Myometrial cell (primary cell): Measurements from ENCODE around the gene OTP. TPM values are rescaled to one million over a fixed set of nuclear protein-coding genes. Genes with fewer than 3 reads are reported as not detected.

Source experiments
- total RNA-seq: library from RNA; depleted of rRNA; stranded (reverse); fragments of >200 nt; gene quantifications from 2 replicates; pipeline ENCODE4 v1.2.3, GENCODE V29; 2015

OTP gene
- total RNA-seq = not detected in 2 replicates

GRCh38 chr5:77637998-77638762 is at the start of gene OTP:
OTP (minus strand) TSS chr5:77638713; CDS start chr5:77638549, 164 bp downstream.

Other genes with a start within 250 kb of the OTP start
- 102 and 107 TPM in 2 replicates for gene WDR41, start 146.4 kb downstream of the OTP start, total RNA-seq
- 165 and 166 TPM in 2 replicates for gene TBCA, start 137.6 kb upstream of the OTP start, total RNA-seq